Measurements from ENCODE around the gene CDKN1A.

CDKN1A gene

GRCh38 chr6:36686668-36687513, 8.4 kb downstream of the CDKN1A start:
- Histone ChIP-seq H3K36me3 (ENCODE audit: control insufficient read depth, insufficient read depth, low read length) (peaks cover 13% of the 10 kb centered on the region; the same call in 1 of the 2 replicates), H3K27me3 (ENCODE audit: control insufficient read depth, insufficient read depth, low read length) (no peaks in the 10 kb centered on the region), H3K27ac (ENCODE audit: low read length) (no peak overlapping the region), H3K4me3 (ENCODE audit: low read length) (no peak overlapping the region), H3K9me3 (ENCODE audit: control insufficient read depth, insufficient read depth, low read length) (no peaks in the 10 kb centered on the region), H3K4me1 (ENCODE audit: control insufficient read depth, insufficient read depth, low read length) (no peaks in the 10 kb centered on the region)
- WGBS (ENCODE audit: insufficient coverage, insufficient read length): no CpG with 5 or more reads among the region's 10 CpGs
- DNase-seq (ENCODE audit: low read depth, low spot score): no peak

GRCh38 chr6:36688063-36688738, 9.7 kb downstream of the CDKN1A start:
- H3K36me3 ChIP-seq (ENCODE audit: control insufficient read depth, insufficient read depth, low read length): peaks cover 13% of the 10 kb centered on the region; the same call in 1 of the 2 replicates
- H3K9me3 ChIP-seq (ENCODE audit: control insufficient read depth, insufficient read depth, low read length): no peaks in the 10 kb centered on the region
- no CpG with 5 or more reads among the region's 6 CpGs for WGBS (ENCODE audit: insufficient coverage, insufficient read length)
- H3K27ac ChIP-seq (ENCODE audit: low read length): no peak overlapping the region
- H3K27me3 ChIP-seq (ENCODE audit: control insufficient read depth, insufficient read depth, low read length): no peaks in the 10 kb centered on the region
- no peak for DNase-seq (ENCODE audit: low read depth, low spot score)
- H3K4me1 ChIP-seq (ENCODE audit: control insufficient read depth, insufficient read depth, low read length): no peaks in the 10 kb centered on the region
- no peak overlapping the region for H3K4me3 ChIP-seq (ENCODE audit: low read length)

- no peak for DNase-seq (ENCODE audit: low read depth, low spot score)
- H3K4me1 ChIP-seq (ENCODE audit: control insufficient read depth, insufficient read depth, low read length): no peaks in the 10 kb centered on the region
- no peak overlapping the region for H3K27ac ChIP-seq (ENCODE audit: low read length)
- no peaks in the 10 kb centered on the region for H3K9me3 ChIP-seq (ENCODE audit: control insufficient read depth, insufficient read depth, low read length)
- H3K36me3 ChIP-seq (ENCODE audit: control insufficient read depth, insufficient read depth, low read length): peaks cover 13% of the 10 kb centered on the region; the same call in 1 of the 2 replicates
- WGBS (ENCODE audit: insufficient coverage, insufficient read length): no CpG with 5 or more reads among the region's 5 CpGs
- H3K4me3 ChIP-seq (ENCODE audit: low read length): no peak overlapping the region
- H3K27me3 ChIP-seq (ENCODE audit: control insufficient read depth, insufficient read depth, low read length): no peaks in the 10 kb centered on the region
Measured at GRCh38 chr6:36688739-36689075, 10.2 kb downstream of the CDKN1A start.

GRCh38 chr6:36691011-36691410, 12.5 kb downstream of the CDKN1A start:
- Histone ChIP-seq H3K27me3 (ENCODE audit: control insufficient read depth, insufficient read depth, low read length) (no peaks in the 10 kb centered on the region), H3K9me3 (ENCODE audit: control insufficient read depth, insufficient read depth, low read length) (no peaks in the 10 kb centered on the region), H3K4me3 (ENCODE audit: low read length) (no peak overlapping the region), H3K4me1 (ENCODE audit: control insufficient read depth, insufficient read depth, low read length) (no peaks in the 10 kb centered on the region), H3K36me3 (ENCODE audit: control insufficient read depth, insufficient read depth, low read length) (no peaks in the 10 kb centered on the region; the same call in 1 of the 2 replicates), H3K27ac (ENCODE audit: low read length) (no peak overlapping the region)
- WGBS (ENCODE audit: insufficient coverage, insufficient read length): no CpG with 5 or more reads among the region's 4 CpGs
- DNase-seq (ENCODE audit: low read depth, low spot score): no peak

- no peaks in the 10 kb centered on the region for H3K4me1 ChIP-seq (ENCODE audit: control insufficient read depth, insufficient read depth, low read length)
- no peaks in the 10 kb centered on the region; the same call in 1 of the 2 replicates for H3K36me3 ChIP-seq (ENCODE audit: control insufficient read depth, insufficient read depth, low read length)
- no peak overlapping the region for H3K27ac ChIP-seq (ENCODE audit: low read length)
- no peak overlapping the region for H3K4me3 ChIP-seq (ENCODE audit: low read length)
- DNase-seq (ENCODE audit: low read depth, low spot score): no peak
- no CpG with 5 or more reads among the region's 2 CpGs for WGBS (ENCODE audit: insufficient coverage, insufficient read length)
- H3K27me3 ChIP-seq (ENCODE audit: control insufficient read depth, insufficient read depth, low read length): no peaks in the 10 kb centered on the region
- no peaks in the 10 kb centered on the region for H3K9me3 ChIP-seq (ENCODE audit: control insufficient read depth, insufficient read depth, low read length)
Measured at GRCh38 chr6:36691612-36692011, 13.1 kb downstream of the CDKN1A start.

- no peak overlapping the region for H3K4me3 ChIP-seq (ENCODE audit: low read length)
- H3K27me3 ChIP-seq (ENCODE audit: control insufficient read depth, insufficient read depth, low read length): no peaks in the 10 kb centered on the region
- no peak for DNase-seq (ENCODE audit: low read depth, low spot score)
- no peak overlapping the region for H3K27ac ChIP-seq (ENCODE audit: low read length)
- no peaks in the 10 kb centered on the region for H3K9me3 ChIP-seq (ENCODE audit: control insufficient read depth, insufficient read depth, low read length)
- no peaks in the 10 kb centered on the region for H3K4me1 ChIP-seq (ENCODE audit: control insufficient read depth, insufficient read depth, low read length)
- H3K36me3 ChIP-seq (ENCODE audit: control insufficient read depth, insufficient read depth, low read length): no peaks in the 10 kb centered on the region
- WGBS (ENCODE audit: insufficient coverage, insufficient read length): no CpG with 5 or more reads among the region's 3 CpGs
Measured at GRCh38 chr6:36692220-36692619, 13.7 kb downstream of the CDKN1A start.

GRCh38 chr6:36692861-36693702, 14.6 kb downstream of the CDKN1A start:
- no CpG with 5 or more reads among the region's 27 CpGs for WGBS (ENCODE audit: insufficient coverage, insufficient read length)
- Histone ChIP-seq H3K27me3 (ENCODE audit: control insufficient read depth, insufficient read depth, low read length) (no peaks in the 10 kb centered on the region), H3K9me3 (ENCODE audit: control insufficient read depth, insufficient read depth, low read length) (no peaks in the 10 kb centered on the region), H3K36me3 (ENCODE audit: control insufficient read depth, insufficient read depth, low read length) (no peaks in the 10 kb centered on the region), H3K4me1 (ENCODE audit: control insufficient read depth, insufficient read depth, low read length) (no peaks in the 10 kb centered on the region), H3K27ac (ENCODE audit: low read length) (no peak overlapping the region), H3K4me3 (ENCODE audit: low read length) (no peak overlapping the region)
- DNase-seq (ENCODE audit: low read depth, low spot score): no peak

- no peaks in the 10 kb centered on the region for H3K36me3 ChIP-seq (ENCODE audit: control insufficient read depth, insufficient read depth, low read length)
- no peaks in the 10 kb centered on the region for H3K27me3 ChIP-seq (ENCODE audit: control insufficient read depth, insufficient read depth, low read length)
- WGBS (ENCODE audit: insufficient coverage, insufficient read length): no CpG with 5 or more reads among the region's 6 CpGs
- no peak overlapping the region for H3K4me3 ChIP-seq (ENCODE audit: low read length)
- DNase-seq (ENCODE audit: low read depth, low spot score): no peak
- no peaks in the 10 kb centered on the region for H3K9me3 ChIP-seq (ENCODE audit: control insufficient read depth, insufficient read depth, low read length)
- H3K4me1 ChIP-seq (ENCODE audit: control insufficient read depth, insufficient read depth, low read length): no peaks in the 10 kb centered on the region
- H3K27ac ChIP-seq (ENCODE audit: low read length): no peak overlapping the region
Measured at GRCh38 chr6:36694616-36695015, 16.1 kb downstream of the CDKN1A start.

- H3K9me3 ChIP-seq (ENCODE audit: control insufficient read depth, insufficient read depth, low read length): no peaks in the 10 kb centered on the region
- H3K27me3 ChIP-seq (ENCODE audit: control insufficient read depth, insufficient read depth, low read length): no peaks in the 10 kb centered on the region
- H3K4me3 ChIP-seq (ENCODE audit: low read length): no peak overlapping the region
- H3K27ac ChIP-seq (ENCODE audit: low read length): no peak overlapping the region
- H3K36me3 ChIP-seq (ENCODE audit: control insufficient read depth, insufficient read depth, low read length): no peaks in the 10 kb centered on the region
- no peak for DNase-seq (ENCODE audit: low read depth, low spot score)
- no peaks in the 10 kb centered on the region for H3K4me1 ChIP-seq (ENCODE audit: control insufficient read depth, insufficient read depth, low read length)
- no CpG with 5 or more reads among the region's 2 CpGs for WGBS (ENCODE audit: insufficient coverage, insufficient read length)
Measured at GRCh38 chr6:36695414-36695813, 16.9 kb downstream of the CDKN1A start.

- Histone ChIP-seq H3K4me3 (ENCODE audit: low read length) (no peak within 1 kb of the TSS), H3K27ac (ENCODE audit: low read length) (no peak within 1 kb of the TSS), H3K27me3 (ENCODE audit: control insufficient read depth, insufficient read depth, low read length) (no peaks in the 10 kb centered on the region), H3K36me3 (ENCODE audit: control insufficient read depth, insufficient read depth, low read length) (no peaks in the 10 kb centered on the region), H3K4me1 (ENCODE audit: control insufficient read depth, insufficient read depth, low read length) (no peaks in the 10 kb centered on the region), H3K9me3 (ENCODE audit: control insufficient read depth, insufficient read depth, low read length) (no peaks in the 10 kb centered on the region)
- no peak for DNase-seq (ENCODE audit: low read depth, low spot score)
- no CpG with 5 or more reads among the region's 7 CpGs for WGBS (ENCODE audit: insufficient coverage, insufficient read length)
Measured at GRCh38 chr6:36697481-36697903, 19.0 kb downstream of the CDKN1A start, which contains the start of gene RAB44. RAB44 (plus strand) TSS chr6:36697826; CDS start chr6:36704236, 6,410 bp downstream.

All from iPS DF 6.9 (cell line).